ENCODE measurements around the gene ZFHX3.

- no peak for TF ChIP-seq TAF1 (IDR thresholded peaks at IDR 0.05; ENCODE audit: low read depth)
- no peak for TF ChIP-seq CTCF (IDR thresholded peaks at IDR 0.05; ENCODE audit: poor library complexity, severe bottlenecking)
- TF ChIP-seq EP300 (conservative IDR thresholded peaks at IDR 0.05; ENCODE audit: poor library complexity, severe bottlenecking): no peak
Measured at GRCh38 chr16:73043828-73044467, 4.0 kb downstream of the ZFHX3 start.

Measured in neural cell (in vitro differentiated cells).